CD4-positive, CD25-positive, alpha-beta regulatory T cell (primary cell): ENCODE measurements around the gene BDP1. TPM values are rescaled to one million over a fixed set of nuclear protein-coding genes. Genes with fewer than 3 reads are reported as not detected.
"Not testable (repeated sequence)": the region's sequence is repeated elsewhere in the genome, so short reads cannot be mapped to it uniquely, and the experiment has no call there.

Experiments used
- ATAC-seq, 2 donors: fragments of 150-1000 bp; cut with Tn5 transposase; one replicate each; pipeline ENCODE4 v1.10.0; 2021; ENCODE audit warnings: low read depth in 2 of 2, moderate number of reproducible peaks in 2 of 2, moderate library complexity in 1 of 2
- DNase-seq, 3 donors: peaks; one replicate each; pipeline versions ENCODE4 v3.0.0 to v3.0.0-alpha.2; 2012 to 2022; ENCODE audit warnings: mixed read lengths in 1 of 3
- H3K27ac ChIP-seq: one replicate; pipeline ENCODE4 v1.7.0; 2013; ENCODE audit warnings: mild to moderate bottlenecking, low read length; ENCODE audit not compliant: insufficient read depth, poor library complexity, severe bottlenecking
- H3K27me3 ChIP-seq: one replicate; pipeline ENCODE4 v1.7.0; 2013; ENCODE audit warnings: low read length; ENCODE audit not compliant: control insufficient read depth, insufficient read depth
- H3K36me3 ChIP-seq: one replicate; pipeline ENCODE4 v1.7.0; 2013; ENCODE audit warnings: mild to moderate bottlenecking, low read length, moderate library complexity; ENCODE audit not compliant: control insufficient read depth, insufficient read depth
- H3K4me1 ChIP-seq: 2 replicates; pipeline ENCODE4 v1.7.0; 2013; ENCODE audit warnings: mild to moderate bottlenecking, low read length; ENCODE audit not compliant: insufficient read depth, control insufficient read depth, poor library complexity, severe bottlenecking
- H3K4me3 ChIP-seq: one replicate; pipeline ENCODE4 v1.7.0; 2013; ENCODE audit warnings: low read depth, mild to moderate bottlenecking, low read length, moderate library complexity
- H3K9me3 ChIP-seq, 2 experiments: 1 replicate in 1 of 2; 2 replicates in 1 of 2; pipeline ENCODE4 v1.7.0; 2013; ENCODE audit warnings: low read length in 2 of 2, mild to moderate bottlenecking in 1 of 2, moderate library complexity in 1 of 2; ENCODE audit not compliant: control insufficient read depth in 2 of 2
- H3K27ac Mint-ChIP-seq, 3 donors: one replicate each; pipeline ENCODE4 v1.8.0; 2020 to 2022; ENCODE audit warnings: mild to moderate bottlenecking in 3 of 3, mixed read lengths in 3 of 3, moderate library complexity in 2 of 3
- H3K27me3 Mint-ChIP-seq: one replicate; pipeline ENCODE4 v1.8.0; 2022; ENCODE audit warnings: mild to moderate bottlenecking, mixed read lengths
- H3K36me3 Mint-ChIP-seq: one replicate; pipeline ENCODE4 v1.8.0; 2020; ENCODE audit warnings: mixed read lengths
- H3K4me1 Mint-ChIP-seq, 4 donors: one replicate each; pipeline ENCODE4 v1.8.0; 2020 to 2022; ENCODE audit warnings: mixed read lengths in 4 of 4, mild to moderate bottlenecking in 1 of 4
- H3K4me3 Mint-ChIP-seq, 4 donors: one replicate each; pipeline ENCODE4 v1.8.0; 2020 to 2022; ENCODE audit warnings: mild to moderate bottlenecking in 4 of 4, mixed read lengths in 4 of 4, moderate library complexity in 3 of 4
- H3K9me3 Mint-ChIP-seq, 7 donors: one replicate each; pipeline ENCODE4 v1.8.0; 2020 to 2022; ENCODE audit warnings: mixed read lengths in 7 of 7, mild to moderate bottlenecking in 3 of 7, moderate library complexity in 2 of 7
- polyA plus RNA-seq, 4 donors: library from polyadenylated mRNA; unstranded; fragments of 300-500 nt; fragmentation: Illumina TruSeq; gene quantifications; one replicate each; pipeline ENCODE4 v1.2.3, GENCODE V29; 2021
- total RNA-seq: library from RNA; stranded (reverse); gene quantifications from one replicate; pipeline ENCODE4 v1.2.3, GENCODE V29; 2022

The BDP1 gene
- total RNA-seq = 39.3 TPM
- polyA plus RNA-seq = 1 to 10 TPM; 5.8 to 7.3 (median 6.2) TPM

GRCh38 chr5:71455427-71456361 lies at the start of gene BDP1:
BDP1 (plus strand) TSS chr5:71455651; CDS start chr5:71455878, 227 bp downstream.
- ATAC-seq = peak; percentile 87 to 92
- H3K36me3 Mint-ChIP-seq = peaks cover 5% of the 10 kb centered on the region

GRCh38 chr5:71410088-71410487 lies 45.4 kb upstream of the BDP1 start:
- H3K27me3 Mint-ChIP-seq = peaks cover 11% of the 10 kb centered on the region
- DNase-seq, H3K36me3 Mint-ChIP-seq, ATAC-seq, H3K9me3 ChIP-seq, H3K4me3 Mint-ChIP-seq, H3K4me1 Mint-ChIP-seq, H3K27me3 ChIP-seq, H3K9me3 Mint-ChIP-seq, H3K4me3 ChIP-seq, H3K27ac Mint-ChIP-seq, H3K4me1 ChIP-seq, H3K36me3 ChIP-seq, H3K27ac ChIP-seq: not testable (repeated sequence)

More at GRCh38 chr5:71455427-71456361, at the start of gene BDP1:
- Histone ChIP-seq H3K9me3 (no peaks in the 10 kb centered on the region), H3K27ac (peak within 1 kb of the TSS; percentile 92), H3K4me3 (peak within 1 kb of the TSS; percentile 99), H3K27me3 (peaks cover 4% of the 10 kb centered on the region), H3K4me1 (peaks cover 23% of the 10 kb centered on the region), H3K36me3 (peaks cover 22% of the 10 kb centered on the region)
- Mint-ChIP-seq H3K4me3 (peak within 1 kb of the TSS; percentile 90 to 99 (median 98)), H3K4me1 (peaks cover 19 to 38% (median 27%) of the 10 kb centered on the region in 4 donors), H3K27me3 (peaks cover 28% of the 10 kb centered on the region), H3K9me3 (no peaks in the 10 kb centered on the region), H3K27ac (peak within 1 kb of the TSS; percentile 97 to 99 (median 97))
- DNase-seq = peak; percentile 94 to 98 (median 96)

GRCh38 chr5:71415626-71416025 lies 39.8 kb upstream of the BDP1 start:
- peaks cover 15% of the 10 kb centered on the region for H3K27me3 Mint-ChIP-seq
- H3K4me3 Mint-ChIP-seq, DNase-seq, H3K36me3 ChIP-seq, H3K27me3 ChIP-seq, ATAC-seq, H3K9me3 ChIP-seq, H3K27ac ChIP-seq, H3K4me3 ChIP-seq, H3K4me1 ChIP-seq, H3K4me1 Mint-ChIP-seq, H3K27ac Mint-ChIP-seq, H3K9me3 Mint-ChIP-seq, H3K36me3 Mint-ChIP-seq: not testable (repeated sequence)

- not testable (repeated sequence) for H3K27ac ChIP-seq, H3K4me3 ChIP-seq, H3K9me3 ChIP-seq, H3K4me1 ChIP-seq, H3K36me3 Mint-ChIP-seq, H3K27ac Mint-ChIP-seq, H3K36me3 ChIP-seq, H3K27me3 ChIP-seq, H3K4me1 Mint-ChIP-seq, ATAC-seq, DNase-seq, H3K9me3 Mint-ChIP-seq, H3K4me3 Mint-ChIP-seq
- peaks cover 15% of the 10 kb centered on the region for H3K27me3 Mint-ChIP-seq
Measured at GRCh38 chr5:71418026-71418425, 37.4 kb upstream of the BDP1 start.

- not testable (repeated sequence) for H3K27me3 ChIP-seq, H3K4me1 Mint-ChIP-seq, H3K9me3 ChIP-seq, H3K4me3 ChIP-seq, H3K36me3 Mint-ChIP-seq, H3K27ac ChIP-seq, H3K4me1 ChIP-seq, H3K27ac Mint-ChIP-seq, ATAC-seq, H3K9me3 Mint-ChIP-seq, H3K36me3 ChIP-seq, H3K4me3 Mint-ChIP-seq, DNase-seq
- H3K27me3 Mint-ChIP-seq = peaks cover 18% of the 10 kb centered on the region
Measured at GRCh38 chr5:71421278-71421677, 34.2 kb upstream of the BDP1 start.

- not testable (repeated sequence) for H3K9me3 Mint-ChIP-seq, H3K4me3 ChIP-seq
Measured at GRCh38 chr5:71423896-71424295, 31.6 kb upstream of the BDP1 start.

GRCh38 chr5:71426686-71427474 lies 28.6 kb upstream of the BDP1 start:
- H3K27me3 ChIP-seq, H3K27ac ChIP-seq, H3K36me3 ChIP-seq, H3K36me3 Mint-ChIP-seq, H3K9me3 ChIP-seq, H3K4me1 Mint-ChIP-seq, H3K27ac Mint-ChIP-seq, DNase-seq, H3K4me3 ChIP-seq, H3K4me3 Mint-ChIP-seq, H3K4me1 ChIP-seq, ATAC-seq, H3K9me3 Mint-ChIP-seq: not testable (repeated sequence)
- peaks cover 27% of the 10 kb centered on the region for H3K27me3 Mint-ChIP-seq

More at GRCh38 chr5:71423896-71424295, 31.6 kb upstream of the BDP1 start:
- not testable (repeated sequence) for H3K27ac ChIP-seq, H3K36me3 Mint-ChIP-seq, H3K9me3 ChIP-seq, H3K4me1 Mint-ChIP-seq, ATAC-seq, H3K4me3 Mint-ChIP-seq, H3K4me1 ChIP-seq, H3K27ac Mint-ChIP-seq, DNase-seq, H3K27me3 ChIP-seq, H3K36me3 ChIP-seq
- peaks cover 22% of the 10 kb centered on the region for H3K27me3 Mint-ChIP-seq
